Astrocyte (in vitro differentiated cells and primary cell): ENCODE data around the gene MDM1.

Experiments used
- EZH2 ChIP-seq: IDR thresholded peaks from 2 replicates; pipeline ENCODE4 v1.6.1; 2012; ENCODE audit warnings: mild to moderate bottlenecking, low read length, inconsistent platforms; ENCODE audit not compliant: insufficient read depth
- TF ChIP-seq, protein P1 (sequence below): IDR thresholded peaks from 2 replicates; pipeline ENCODE4 v1.5.1; 2011; ENCODE audit warnings: low read depth, mild to moderate bottlenecking, inconsistent platforms, low read length, moderate library complexity; ENCODE audit not compliant: insufficient read depth

GRCh38 chr12:68352067-68352466, 19.9 kb upstream of the MDM1 start:
- TF ChIP-seq, protein P1, sequence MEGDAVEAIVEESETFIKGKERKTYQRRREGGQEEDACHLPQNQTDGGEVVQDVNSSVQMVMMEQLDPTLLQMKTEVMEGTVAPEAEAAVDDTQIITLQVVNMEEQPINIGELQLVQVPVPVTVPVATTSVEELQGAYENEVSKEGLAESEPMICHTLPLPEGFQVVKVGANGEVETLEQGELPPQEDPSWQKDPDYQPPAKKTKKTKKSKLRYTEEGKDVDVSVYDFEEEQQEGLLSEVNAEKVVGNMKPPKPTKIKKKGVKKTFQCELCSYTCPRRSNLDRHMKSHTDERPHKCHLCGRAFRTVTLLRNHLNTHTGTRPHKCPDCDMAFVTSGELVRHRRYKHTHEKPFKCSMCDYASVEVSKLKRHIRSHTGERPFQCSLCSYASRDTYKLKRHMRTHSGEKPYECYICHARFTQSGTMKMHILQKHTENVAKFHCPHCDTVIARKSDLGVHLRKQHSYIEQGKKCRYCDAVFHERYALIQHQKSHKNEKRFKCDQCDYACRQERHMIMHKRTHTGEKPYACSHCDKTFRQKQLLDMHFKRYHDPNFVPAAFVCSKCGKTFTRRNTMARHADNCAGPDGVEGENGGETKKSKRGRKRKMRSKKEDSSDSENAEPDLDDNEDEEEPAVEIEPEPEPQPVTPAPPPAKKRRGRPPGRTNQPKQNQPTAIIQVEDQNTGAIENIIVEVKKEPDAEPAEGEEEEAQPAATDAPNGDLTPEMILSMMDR = no peak
- no peak for TF ChIP-seq EZH2
